RCC 7860 (cell line): ENCODE measurements around the gene TMEM120B.
"Not testable (repeated sequence)": the region's sequence is repeated elsewhere in the genome, so short reads cannot be mapped to it uniquely, and the experiment has no call there.

ENCODE experiments used
- DNase-seq: peaks from one replicate; pipeline ENCODE4 v3.0.0-alpha.2; 2015; ENCODE audit warnings: low spot score
- FAIRE-seq: peaks from 2 replicates; lab custom pipeline; 2012; peaks lifted over from hg19 to GRCh38; lab: Jason Lieb, UNC

TMEM120B gene

DNA sequence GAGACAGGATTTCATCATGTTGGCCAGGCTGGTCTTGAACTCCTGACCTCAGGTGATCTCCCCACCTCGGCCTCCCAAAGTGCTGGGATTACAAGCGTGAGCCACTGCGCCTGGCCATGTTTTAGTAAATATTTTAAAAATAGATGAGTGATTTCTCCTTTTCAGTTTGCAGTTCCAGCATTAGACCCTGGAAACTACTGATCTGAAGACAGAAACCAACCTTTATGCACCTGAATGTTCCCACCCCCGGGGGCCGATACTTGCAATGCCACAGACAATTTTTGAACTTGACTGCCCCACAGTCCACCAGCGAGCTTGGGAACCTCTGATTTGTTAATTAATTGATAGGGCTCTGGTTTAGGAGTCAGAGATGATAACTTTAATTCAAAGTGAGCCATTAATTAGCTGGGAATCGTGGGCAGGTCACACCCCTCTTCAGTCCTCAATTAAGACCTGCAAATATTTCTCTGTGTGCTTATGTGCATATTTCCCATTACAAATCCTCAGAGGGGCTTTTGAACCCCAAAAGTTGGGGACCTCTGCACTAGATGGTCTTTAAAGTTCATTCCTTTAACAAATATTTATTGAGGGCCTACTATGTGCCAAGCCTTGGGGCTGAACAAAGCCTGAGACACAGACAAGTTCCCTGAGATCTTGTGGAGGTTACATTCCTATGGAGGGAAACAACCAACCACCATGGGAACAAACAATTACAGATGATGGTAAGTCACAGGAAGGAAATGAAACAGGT, 4.1 kb upstream of the TMEM120B start:
- no peak for DNase-seq
- FAIRE-seq: no peak

DNA sequence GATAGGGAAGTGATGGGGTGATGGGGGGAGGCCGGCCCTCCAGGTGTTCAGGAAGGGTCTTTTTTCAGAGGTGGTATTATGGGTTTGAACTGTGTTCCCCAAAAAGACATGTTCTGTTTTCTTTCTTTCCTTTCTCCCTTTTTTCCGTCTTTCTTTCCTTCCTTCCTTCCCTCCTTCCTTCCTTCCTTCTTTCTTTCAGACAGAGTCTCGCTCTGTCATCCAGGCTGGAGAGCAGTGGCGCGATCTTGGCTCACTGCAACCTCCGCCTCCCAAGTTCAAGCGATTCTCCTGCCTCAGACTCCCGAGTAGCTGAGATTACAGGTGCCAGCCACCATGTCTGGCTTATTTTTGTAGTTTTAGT, 3.5 kb upstream of the TMEM120B start:
- not testable (repeated sequence) for FAIRE-seq, DNase-seq

DNA sequence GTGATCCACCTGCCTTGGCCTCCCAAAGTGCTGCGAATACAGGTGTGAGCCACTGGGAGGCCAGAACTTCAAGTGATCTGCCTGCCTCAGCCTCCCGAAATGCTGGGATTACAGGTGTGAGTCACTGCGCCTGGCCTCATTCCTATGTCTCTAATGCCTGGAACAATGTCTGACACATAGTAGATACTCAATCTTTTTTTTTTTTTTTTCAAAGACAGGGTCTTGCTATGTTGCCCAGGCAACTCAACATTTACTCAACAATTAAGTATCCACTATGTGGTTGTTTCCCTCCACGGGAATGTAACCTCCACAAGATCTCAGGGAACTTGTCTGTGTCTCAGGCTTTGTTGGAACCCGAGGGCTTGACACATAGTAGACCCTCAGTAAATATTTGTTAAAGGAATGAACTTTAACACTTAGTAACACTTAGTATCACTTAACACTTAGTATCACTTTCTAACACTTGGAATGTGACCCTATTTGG, 3.0 kb upstream of the TMEM120B start:
- DNase-seq (peak; percentile 60), FAIRE-seq (no peak)

- FAIRE-seq (no peak), DNase-seq (no peak)
Measured at GRCh38 chr12:121711361-121712189, 977 bp upstream of the TMEM120B start.

DNA sequence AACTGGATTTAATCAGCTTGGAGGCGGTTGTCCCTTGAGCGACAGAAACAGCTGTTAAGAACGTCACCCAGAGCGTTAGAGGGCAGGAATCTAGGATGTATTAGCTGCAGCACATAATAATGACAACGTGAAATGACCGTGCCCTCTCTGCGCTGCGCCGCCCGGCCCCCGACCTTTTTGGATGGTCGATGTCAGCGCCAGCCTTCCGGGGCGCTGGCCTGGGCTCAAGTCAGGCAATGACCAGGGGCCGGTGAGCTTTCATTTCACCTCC, 427 bp upstream of the TMEM120B start:
- DNase-seq: no peak
- FAIRE-seq: no peak

DNA sequence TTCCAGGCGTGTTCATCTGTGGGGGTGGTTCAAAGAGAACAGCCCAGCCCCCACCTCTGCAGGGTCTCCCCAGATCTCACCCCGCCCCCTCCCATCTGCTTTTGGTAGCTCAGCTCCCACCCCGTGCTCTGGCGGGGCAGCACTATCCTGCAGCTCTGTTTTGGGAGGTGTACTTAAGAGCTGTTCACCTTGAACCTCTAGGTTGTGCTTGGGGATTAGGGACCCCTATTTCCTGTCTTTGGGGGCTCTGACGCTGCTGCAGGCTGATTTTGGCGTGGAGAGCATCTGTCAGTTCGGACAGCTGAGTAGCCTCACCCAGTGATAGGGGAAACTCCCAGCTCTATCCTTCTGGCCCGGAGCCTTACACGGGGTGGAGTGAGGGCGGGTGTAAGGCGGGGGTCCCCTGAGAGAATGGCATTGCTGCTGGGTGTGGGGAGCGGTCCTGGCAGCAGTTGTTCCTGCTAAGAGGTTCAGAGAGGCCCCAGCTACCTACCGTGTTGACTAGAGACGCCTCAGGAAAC, 765 bp downstream of the TMEM120B start:
- no peak for FAIRE-seq
- no peak for DNase-seq

DNA sequence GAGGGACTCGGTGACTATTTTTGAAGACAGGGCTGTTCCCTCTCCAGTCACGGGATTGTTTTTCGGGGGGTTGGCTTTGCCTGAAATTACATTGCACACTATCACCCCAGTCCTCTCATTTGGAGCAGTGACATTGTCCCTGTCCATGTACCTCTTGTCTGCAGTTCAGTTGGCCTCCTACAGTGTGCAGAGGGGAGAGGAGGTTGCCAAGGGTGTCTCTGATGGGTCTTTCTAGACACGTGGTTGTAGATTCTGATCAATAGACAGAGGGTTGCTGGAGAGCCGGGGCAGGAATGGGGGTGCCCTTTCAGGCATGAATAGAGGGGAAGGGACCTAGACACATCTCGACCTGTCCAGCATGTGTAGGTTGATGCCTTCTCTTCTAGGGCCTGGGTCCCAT, 1.2 kb downstream of the TMEM120B start:
- DNase-seq (no peak), FAIRE-seq (no peak)

DNA sequence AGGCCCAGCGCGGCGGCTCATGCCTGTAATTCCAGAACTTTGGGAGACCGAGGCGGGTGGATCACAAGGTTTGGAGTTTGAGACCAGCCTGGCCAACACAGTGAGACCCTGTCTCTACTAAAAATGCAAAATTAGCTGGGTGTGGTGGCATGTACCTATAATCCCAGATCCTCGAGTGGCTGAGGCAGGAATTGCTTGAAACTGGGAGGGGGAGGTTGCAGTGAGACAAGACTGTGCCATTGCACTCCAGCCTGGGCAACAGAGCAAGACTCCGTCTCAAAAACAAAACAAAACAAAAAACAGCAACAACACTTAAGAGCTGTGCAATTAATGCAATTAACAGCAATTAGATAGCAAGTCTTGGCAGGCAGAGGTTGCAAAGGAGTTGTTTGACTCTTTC, 2.5 kb downstream of the TMEM120B start:
- DNase-seq, FAIRE-seq: not testable (repeated sequence)

- FAIRE-seq (no peak), DNase-seq (no peak)
Measured at GRCh38 chr12:121715862-121716435, 3.4 kb downstream of the TMEM120B start.

GRCh38 chr12:121717041-121717699, 4.6 kb downstream of the TMEM120B start:
- FAIRE-seq (no peak), DNase-seq (peak; percentile 20)

- FAIRE-seq: no peak
- no peak for DNase-seq
Measured at GRCh38 chr12:121718653-121719239, 6.2 kb downstream of the TMEM120B start.

- FAIRE-seq (peak; percentile 53), DNase-seq (peak; percentile 94)
Measured at GRCh38 chr12:121719926-121720414, 7.4 kb downstream of the TMEM120B start.

- DNase-seq (no peak), FAIRE-seq (no peak)
Measured at GRCh38 chr12:121720762-121721161, 8.2 kb downstream of the TMEM120B start.

- FAIRE-seq (no peak), DNase-seq (no peak)
Measured at GRCh38 chr12:121722511-121722910, 10.0 kb downstream of the TMEM120B start.

- no peak for FAIRE-seq
- no peak for DNase-seq
Measured at GRCh38 chr12:121723200-121723599, 10.6 kb downstream of the TMEM120B start.

- no peak for FAIRE-seq
- DNase-seq: no peak
Measured at GRCh38 chr12:121724925-121725324, 12.4 kb downstream of the TMEM120B start.

DNA sequence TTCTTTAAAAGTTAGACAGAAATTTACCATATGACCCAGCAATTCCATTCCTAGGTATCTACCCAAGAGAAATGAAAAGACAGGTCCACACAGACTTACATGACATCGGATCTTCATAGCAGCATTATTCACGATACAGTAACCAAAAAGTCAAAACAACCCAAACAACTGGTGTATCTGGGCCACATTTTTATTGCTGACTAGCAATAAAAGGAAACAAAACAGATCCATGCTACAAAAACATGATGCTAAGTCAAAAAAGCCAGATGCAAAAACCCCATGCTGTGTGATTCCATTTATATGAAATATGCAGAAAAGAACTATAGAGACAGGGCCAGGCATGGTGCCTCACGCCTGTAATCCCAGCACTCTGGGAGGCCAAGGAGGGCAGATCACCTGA, 12.9 kb downstream of the TMEM120B start:
- FAIRE-seq: no peak

GRCh38 chr12:121729021-121729420, 16.5 kb downstream of the TMEM120B start:
- DNase-seq: no peak
- FAIRE-seq: no peak

More for the DNA sequence above, 12.9 kb downstream of the TMEM120B start:
- no peak for DNase-seq

DNA sequence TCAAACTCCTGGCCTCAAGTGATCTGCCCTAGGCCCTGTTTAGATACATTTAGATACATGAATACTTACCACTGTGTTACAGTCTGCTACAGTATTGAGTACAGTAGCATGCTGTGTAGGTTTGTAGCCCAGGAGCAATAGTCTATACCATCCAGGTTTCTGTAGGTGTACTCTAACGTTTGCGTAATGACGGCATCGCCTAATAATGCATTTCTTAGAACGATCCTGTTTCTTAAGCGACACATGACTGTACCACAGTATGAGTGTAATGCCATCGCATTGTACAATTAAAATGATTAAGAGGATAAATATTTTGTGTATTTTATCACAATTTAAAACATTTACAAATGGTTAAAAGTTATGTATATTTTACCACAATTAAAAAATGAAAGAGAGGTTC, 18.9 kb downstream of the TMEM120B start:
- FAIRE-seq: no peak
- DNase-seq: no peak

DNA sequence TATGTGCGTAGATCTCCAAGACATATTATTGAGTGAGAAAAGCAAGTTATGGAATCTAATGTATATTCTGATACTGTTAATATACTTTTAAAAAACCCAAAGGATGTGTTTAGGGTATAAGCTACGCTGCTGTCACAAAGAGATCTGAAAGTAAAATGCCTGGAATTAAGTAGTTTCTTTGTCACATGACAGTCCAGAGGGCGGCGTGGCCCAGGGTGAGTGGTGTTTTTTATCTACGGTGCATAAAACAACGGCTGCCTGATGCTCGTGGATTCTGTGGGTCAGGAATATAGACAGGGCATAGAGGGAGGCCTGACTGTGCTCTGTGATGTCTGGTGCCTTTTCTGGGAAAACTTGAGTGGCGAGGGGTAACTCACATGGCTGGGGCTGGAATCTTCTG, 21.3 kb downstream of the TMEM120B start:
- FAIRE-seq: no peak

More for the DNA sequence above, 21.3 kb downstream of the TMEM120B start:
- DNase-seq: no peak
